Skin of body (tissue), 2 donors: Measurements from ENCODE around the gene VIPR2. TPM values are rescaled to one million over a fixed set of nuclear protein-coding genes. Genes with fewer than 3 reads are reported as not detected.
"Not testable (repeated sequence)": the region's sequence is repeated elsewhere in the genome, so short reads cannot be mapped to it uniquely, and the experiment has no call there.

Source experiments
- DNase-seq: peaks from one replicate; lab custom pipeline; 2025; lab: John Stamatoyannopoulos, UW
- total RNA-seq: library from RNA; depleted of rRNA; stranded (reverse); fragments of >200 nt; gene quantifications from one replicate; pipeline ENCODE4 v1.2.3, GENCODE V29; 2014

VIPR2 gene
- total RNA-seq, 1 donor from 2014 or later = 0.99 TPM

GRCh38 chr7:159140170-159140910 is 4.3 kb downstream of the VIPR2 start:
- no peak for DNase-seq

DNA sequence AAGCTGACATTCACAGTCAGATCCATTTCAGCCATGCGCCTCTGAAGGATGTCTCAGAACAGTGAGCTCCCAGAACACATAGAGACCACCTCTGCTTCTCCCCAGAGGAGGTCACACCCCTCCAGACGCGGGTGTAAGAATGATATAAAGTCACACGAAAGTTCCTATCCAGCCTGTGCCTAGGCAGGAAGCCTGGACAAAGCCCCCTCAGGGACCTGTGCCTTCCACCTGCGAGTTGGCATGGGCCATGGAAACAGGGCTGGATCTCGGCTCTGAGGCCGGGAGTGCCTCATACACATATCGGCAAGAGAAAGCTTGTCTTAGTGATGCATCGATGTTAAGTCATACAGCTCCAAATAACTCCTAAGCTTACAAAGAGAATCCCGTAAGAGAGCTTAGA is 5.0 kb downstream of the VIPR2 start:
- DNase-seq = no peak

- no peak for DNase-seq
Observed at GRCh38 chr7:159139202-159139601, 5.5 kb downstream of the VIPR2 start.

GRCh38 chr7:159138508-159138907 is 6.2 kb downstream of the VIPR2 start:
- no peak for DNase-seq

DNA sequence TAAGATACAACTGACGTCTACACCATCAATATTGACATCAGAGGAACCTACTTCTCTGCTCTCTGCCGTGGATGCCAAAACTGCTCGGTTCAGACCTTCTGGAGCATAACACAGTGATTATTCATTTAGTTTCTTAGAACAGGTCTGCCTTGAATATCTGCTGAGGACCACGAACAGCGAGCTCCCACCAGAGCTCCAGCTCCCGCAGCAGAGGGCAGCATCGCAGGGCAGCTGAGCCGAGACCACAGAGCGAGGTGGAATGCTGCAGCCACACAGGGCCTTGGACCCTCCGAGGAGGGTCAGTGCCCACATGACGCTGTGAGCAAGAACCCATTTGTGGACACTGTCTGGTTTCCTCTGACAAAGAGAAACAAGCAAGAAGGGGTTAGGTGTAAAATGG is 6.8 kb downstream of the VIPR2 start:
- DNase-seq = no peak

GRCh38 chr7:159136846-159137245 is 7.8 kb downstream of the VIPR2 start:
- DNase-seq = no peak

DNA sequence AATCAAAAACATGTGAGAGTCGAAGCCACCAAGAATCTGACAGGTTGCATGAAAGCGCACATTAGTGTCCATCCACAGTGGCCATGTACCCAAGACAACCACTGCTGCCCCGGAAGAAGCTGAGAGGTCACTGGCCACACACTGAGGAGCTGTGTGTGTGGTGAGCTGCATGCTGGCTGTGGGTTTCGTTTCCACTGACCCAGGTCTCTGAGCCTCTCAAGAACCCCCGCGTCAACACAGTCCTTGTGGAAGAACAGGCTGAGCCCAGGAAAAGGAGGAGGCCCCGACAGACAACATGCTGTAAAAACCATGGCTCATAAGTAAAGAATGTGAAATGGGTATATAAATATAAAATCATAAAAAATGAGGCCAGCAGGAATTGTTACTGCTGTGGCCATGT is 8.2 kb downstream of the VIPR2 start:
- DNase-seq = no peak

DNA sequence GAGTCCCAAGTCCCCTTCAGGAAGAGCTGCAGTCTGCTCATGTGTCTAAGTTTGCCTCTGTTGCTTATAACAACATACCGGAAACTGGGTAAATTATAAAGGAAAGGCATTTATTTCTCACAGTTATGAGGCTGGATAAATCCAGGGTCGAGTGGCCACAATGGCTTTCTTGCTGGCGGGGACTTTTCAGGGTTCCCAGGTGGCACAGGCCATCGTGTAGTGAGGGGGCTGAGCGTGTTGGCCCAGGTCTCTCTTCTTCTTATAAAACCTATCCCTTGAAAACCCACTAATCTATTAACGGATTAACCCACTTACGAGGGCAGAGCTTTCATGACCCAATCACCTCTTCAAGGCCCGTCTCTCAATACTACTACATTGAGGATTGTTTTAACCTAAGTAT is 8.7 kb downstream of the VIPR2 start:
- no peak for DNase-seq

GRCh38 chr7:159132670-159133443 is 11.8 kb downstream of the VIPR2 start:
- not testable (repeated sequence) for DNase-seq

GRCh38 chr7:159130820-159131219 is 13.8 kb downstream of the VIPR2 start:
- DNase-seq = no peak

GRCh38 chr7:159130199-159130775 is 14.4 kb downstream of the VIPR2 start:
- no peak for DNase-seq

GRCh38 chr7:159128767-159129166 is 15.9 kb downstream of the VIPR2 start:
- no peak for DNase-seq

GRCh38 chr7:159127691-159128642 is 16.7 kb downstream of the VIPR2 start:
- no peak for DNase-seq

GRCh38 chr7:159126311-159127260 is 18.1 kb downstream of the VIPR2 start:
- DNase-seq = no peak

GRCh38 chr7:159125955-159126270 is 18.8 kb downstream of the VIPR2 start:
- DNase-seq = no peak

DNA sequence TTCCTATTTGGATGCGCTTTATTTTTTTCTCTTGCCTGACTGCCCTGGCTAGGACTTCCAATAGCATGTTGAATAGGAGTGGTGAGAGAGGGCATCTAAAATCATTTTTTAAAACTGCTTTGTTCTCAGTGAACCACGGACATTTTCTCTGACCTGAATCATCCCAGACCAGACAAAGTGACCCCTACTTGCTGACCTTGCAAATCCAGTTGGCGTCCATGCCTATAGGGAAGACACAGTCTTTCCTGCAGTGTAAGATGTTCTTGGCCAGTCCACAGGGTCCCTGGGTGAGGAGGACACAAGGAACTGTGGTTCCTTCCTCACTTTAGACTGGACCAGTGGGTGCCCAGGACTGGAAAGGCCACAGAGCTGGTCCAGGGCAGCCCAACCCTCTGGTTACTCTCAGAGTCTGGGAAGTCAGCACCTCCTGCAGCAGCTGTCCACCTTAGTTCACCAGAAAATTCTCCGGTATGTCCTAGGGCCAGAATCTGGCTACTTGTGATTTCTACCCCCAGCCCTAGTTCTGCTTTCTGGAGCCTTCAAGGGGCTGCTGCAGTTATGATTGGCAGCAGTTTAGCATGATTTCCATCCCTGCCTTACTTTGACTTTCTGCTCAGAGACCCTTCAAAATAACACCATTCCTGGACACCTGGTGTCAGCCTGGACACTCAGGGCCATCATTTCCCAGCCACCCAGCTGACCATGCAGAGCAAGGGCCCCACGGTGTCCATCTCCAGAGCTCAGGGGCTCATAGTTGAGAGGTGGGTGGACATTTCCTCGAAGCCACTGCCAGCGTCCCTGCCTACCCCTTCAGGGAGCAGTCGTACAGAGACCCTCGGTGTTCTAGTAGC is 19.3 kb downstream of the VIPR2 start:
- no peak for DNase-seq

- DNase-seq = not testable (repeated sequence)
Observed at GRCh38 chr7:159123793-159124192, 20.9 kb downstream of the VIPR2 start.

GRCh38 chr7:159123294-159123693 is 21.4 kb downstream of the VIPR2 start:
- DNase-seq = not testable (repeated sequence)

DNA sequence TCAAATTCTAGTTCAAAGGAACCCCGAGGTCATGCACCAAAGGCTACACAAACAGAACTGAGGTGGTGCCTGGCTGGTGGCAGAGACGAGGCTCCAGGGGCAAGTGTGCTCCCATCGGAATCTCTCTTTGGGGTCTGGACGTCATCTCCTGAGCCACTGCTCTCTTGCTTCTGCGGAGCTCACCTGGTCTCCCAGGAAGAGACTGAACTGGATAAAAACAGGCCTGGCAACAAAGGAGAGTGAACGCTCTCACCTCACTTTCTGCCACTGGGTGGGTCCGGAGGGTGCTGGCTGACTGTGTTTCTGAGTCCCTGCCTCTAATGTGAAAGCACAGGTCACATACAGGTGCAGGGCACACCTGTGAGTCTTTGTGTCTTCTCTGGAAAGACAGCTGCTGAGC is 22.4 kb downstream of the VIPR2 start:
- no peak for DNase-seq
